ENCODE data around the gene SCN3A.

Gene SCN3A

GRCh38 chr2:165185633-165186032 lies 18.2 kb downstream of the SCN3A start:
- DNase-seq = no peak

GRCh38 chr2:165182029-165182428 lies 21.8 kb downstream of the SCN3A start:
- no peak for DNase-seq

GRCh38 chr2:165176780-165177179 lies 27.1 kb downstream of the SCN3A start:
- no peak for DNase-seq

DNA sequence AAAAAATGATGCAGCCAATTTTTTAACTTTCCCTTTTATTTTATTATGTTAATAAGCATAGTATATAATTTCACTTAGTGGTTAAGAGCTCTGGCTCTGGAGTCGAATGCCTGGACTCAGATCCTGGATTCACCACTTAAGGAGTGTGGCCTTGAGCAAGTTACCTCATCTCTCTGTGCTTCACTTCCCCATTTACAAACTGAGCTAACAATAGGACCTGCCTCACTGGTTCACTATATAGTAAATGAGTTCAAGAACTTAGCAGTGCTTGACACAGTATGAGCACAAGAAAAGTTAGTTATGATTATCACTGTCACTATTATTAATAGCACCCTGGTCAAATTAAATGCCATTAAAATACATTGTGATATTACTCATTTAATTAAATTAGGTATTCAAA lies 30.6 kb downstream of the SCN3A start:
- no peak for DNase-seq

DNA sequence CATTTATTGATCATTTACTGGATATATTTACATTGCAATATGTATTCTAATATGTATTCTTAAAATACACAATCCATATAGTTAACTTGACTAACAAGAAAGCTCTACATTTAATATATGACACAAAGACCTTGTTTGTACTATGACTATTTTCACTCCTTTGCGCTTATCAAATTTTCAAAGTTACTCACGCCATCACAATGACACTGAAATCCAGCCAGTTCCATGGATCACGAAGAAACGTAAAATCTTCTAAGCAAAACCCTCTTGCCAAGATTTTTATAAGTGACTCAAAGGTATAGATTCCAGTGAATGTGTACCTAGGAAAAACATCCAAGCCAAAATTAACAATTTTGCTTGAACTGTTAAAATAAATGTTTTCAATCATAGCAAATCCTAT lies 39.6 kb downstream of the SCN3A start:
- no peak for DNase-seq

- no peak for DNase-seq
Observed at GRCh38 chr2:165163761-165164160, 40.1 kb downstream of the SCN3A start.

DNA sequence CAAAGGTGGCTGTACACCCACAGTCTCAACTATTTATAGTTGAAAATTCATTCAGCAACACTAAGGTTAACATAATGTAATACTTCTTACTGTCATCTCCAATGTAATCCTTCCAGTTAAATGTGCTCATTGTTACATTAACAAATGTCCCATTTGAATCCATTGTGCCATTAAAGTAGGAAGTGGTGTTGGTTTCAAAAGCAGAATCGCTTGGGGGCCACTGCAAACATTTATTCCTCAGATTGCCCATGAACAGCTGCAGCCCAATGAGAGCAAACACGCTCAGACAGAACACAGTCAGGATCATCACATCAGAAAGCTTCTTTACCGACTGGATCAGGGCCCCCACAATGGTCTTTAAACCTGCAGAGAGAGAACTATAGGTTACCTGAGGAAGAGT lies 41.4 kb downstream of the SCN3A start:
- no peak for DNase-seq

- DNase-seq = no peak
Observed at GRCh38 chr2:165161510-165161909, 42.3 kb downstream of the SCN3A start.

- no peak for DNase-seq
Observed at GRCh38 chr2:165157160-165157559, 46.7 kb downstream of the SCN3A start.

GRCh38 chr2:165155152-165155551 lies 48.7 kb downstream of the SCN3A start:
- no peak for DNase-seq

- DNase-seq = no peak
Observed at GRCh38 chr2:165149439-165149838, 54.4 kb downstream of the SCN3A start.

GRCh38 chr2:165147186-165148045 lies 56.4 kb downstream of the SCN3A start:
- no peak for DNase-seq

GRCh38 chr2:165144315-165144714 lies 59.5 kb downstream of the SCN3A start:
- DNase-seq = no peak

- DNase-seq = no peak
Observed at GRCh38 chr2:165141601-165142354, 62.1 kb downstream of the SCN3A start.

- DNase-seq = no peak
Observed at GRCh38 chr2:165126244-165126643, 77.6 kb downstream of the SCN3A start.

DNA sequence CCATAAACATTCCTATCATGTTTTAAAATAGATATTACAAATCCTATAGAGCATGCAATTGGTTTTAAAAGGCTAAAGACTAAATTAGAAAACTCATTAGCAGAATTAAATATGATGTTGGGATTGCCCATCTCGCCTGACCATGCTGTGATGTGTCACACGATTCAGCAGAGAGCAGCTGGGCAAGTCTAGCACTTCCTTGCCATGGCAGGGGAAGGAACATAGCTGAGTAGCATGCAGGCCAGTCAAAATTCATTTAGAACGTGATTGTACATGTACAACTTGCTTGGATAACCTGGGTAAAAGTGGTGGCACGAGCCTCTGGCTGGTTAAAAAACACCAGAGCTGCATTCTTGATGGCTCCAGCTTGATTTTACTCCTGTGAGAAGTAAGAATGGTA lies 81.3 kb downstream of the SCN3A start:
- no peak for DNase-seq

DNA sequence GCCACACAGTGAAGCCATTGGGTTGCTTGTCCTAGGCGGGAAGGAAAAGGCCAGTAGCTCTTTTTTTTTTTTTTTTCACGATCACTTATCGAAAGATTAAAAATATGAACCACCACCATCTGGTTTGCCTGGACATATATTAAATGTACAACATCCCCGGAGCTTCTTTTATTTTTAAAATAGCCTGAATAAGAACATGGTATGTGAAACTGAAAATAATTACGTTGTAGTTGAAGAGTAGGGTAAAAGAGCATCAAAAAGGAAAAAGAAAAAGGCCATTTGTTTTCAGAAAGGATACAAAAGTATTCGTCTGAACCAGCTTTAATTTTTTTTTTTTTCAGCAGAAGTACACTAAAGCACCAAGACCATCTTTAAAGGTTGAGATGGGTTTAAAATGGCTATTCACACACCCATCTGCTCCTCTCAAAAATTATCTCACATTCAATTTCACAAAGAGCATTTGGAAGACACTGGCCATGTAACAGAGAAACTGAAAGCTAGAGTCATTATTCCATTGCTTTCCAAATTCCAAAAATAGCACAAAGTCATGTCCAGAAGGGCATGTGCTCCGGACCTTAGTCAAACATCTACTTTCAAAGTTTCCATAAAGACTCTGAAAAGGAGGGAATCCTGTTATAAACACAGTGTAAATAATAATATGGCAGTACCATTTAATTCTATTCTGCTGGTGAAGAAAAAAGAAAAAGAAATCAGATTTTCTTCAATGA lies 82.9 kb downstream of the SCN3A start:
- DNase-seq = no peak

DNA sequence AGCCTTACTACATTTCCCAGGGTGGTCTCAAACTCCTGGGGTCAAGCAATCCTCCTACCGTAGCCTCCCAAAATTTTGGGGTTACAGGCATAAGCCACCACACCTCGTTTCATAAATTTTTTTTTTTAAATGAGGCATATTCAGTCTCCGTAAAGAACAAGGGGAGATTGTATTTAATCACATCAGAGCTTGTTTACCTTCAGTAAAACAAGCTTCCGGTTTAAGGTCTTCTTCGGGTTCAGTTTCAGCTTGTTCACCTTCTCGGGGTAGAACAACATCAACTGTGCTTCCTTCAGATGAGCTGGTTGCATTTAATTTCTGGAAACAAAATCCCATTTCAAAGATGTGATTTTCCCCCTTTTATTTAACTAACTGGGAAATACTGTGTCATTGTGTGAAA lies 88.6 kb downstream of the SCN3A start:
- DNase-seq = no peak

DNA sequence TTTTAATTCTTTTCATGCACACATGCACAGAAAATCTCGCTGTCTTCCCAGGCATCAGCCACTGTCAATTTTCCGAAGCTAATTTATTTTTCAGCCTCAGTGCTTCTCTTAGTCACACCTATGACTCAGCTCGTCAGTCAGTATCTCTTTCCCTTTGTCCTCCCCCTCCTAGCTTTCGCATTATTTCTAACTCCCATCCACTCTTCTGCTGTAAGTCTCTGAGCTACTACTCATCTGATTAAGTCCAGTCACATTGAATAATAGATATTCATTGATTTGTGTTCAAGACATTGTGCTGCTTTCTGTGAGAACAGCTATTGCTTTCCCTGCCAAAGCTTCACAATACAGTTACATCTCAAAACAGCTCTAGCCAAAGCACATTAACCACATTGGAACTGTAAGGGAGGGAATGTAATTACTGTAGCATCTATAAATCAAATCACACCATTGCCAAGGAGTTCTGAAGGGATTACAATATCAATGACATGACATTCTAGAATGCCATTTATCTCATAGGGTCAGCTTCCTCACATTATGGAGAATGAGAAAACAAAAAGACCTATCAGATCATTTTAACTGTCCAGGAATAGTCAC lies 89.4 kb downstream of the SCN3A start:
- DNase-seq = no peak

GRCh38 chr2:165113414-165113813 lies 90.4 kb downstream of the SCN3A start:
- no peak for DNase-seq

DNA sequence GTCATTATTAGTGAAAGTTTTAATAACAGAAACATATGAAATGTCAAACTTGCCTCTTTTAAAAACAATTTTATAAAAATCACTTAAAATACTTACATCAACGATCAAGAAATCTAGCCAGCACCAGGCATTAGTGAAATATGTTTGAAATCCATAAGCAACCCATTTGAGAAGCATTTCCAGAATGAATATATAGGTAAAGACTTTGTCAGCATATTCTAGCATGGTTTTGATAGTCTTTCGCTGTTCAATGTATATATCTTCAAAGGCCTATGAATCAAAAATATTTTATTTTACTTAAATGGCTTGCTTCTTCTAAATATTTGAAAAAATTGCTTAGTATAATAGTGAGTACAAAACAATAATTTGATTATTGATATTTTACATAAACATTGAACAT lies 91.1 kb downstream of the SCN3A start:
- no peak for DNase-seq

- no peak for DNase-seq
Observed at GRCh38 chr2:165112133-165112573, 91.7 kb downstream of the SCN3A start.

DNA sequence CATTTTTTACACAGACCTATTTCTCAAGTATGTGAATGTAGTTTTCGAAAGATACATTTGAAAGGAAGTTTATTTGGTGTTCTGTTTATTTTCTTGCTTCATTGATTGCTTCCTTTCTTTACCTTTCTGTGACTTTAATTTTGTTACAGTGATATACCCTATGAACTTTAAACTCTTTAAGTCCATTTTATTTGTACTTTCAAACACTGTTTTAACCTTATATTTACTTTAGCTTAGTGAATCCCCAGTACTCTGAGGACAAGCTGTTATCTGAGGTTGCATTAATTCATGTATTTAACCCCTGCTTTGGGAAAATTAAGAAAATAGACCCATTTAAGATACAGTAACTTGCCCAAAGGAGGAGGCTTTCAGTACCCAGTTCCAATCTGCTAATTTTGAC lies 93.5 kb downstream of the SCN3A start:
- DNase-seq = no peak
